H1 (cell line): ENCODE measurements around the gene PLIN4. TPM values are rescaled to one million over a fixed set of nuclear protein-coding genes. Genes with fewer than 3 reads are reported as not detected.

ENCODE experiments used
- KDM1A ChIP-seq: fragments of 200-600, 300-600 bp; sonication (generic); IDR thresholded peaks from 2 replicates; pipeline ENCODE4 v1.7.1; 2016; ENCODE audit warnings: mild to moderate bottlenecking, low read length, borderline replicate concordance
- NANOG ChIP-seq: IDR thresholded peaks from 2 replicates; pipeline ENCODE4 v1.6.1; 2011; ENCODE audit warnings: low read length, low read depth, mild to moderate bottlenecking, inconsistent platforms; ENCODE audit not compliant: insufficient read depth, poor library complexity, severe bottlenecking
- TAF1 ChIP-seq: IDR thresholded peaks from 2 replicates; pipeline ENCODE4 v1.6.1; 2011; ENCODE audit warnings: mild to moderate bottlenecking, low read depth, low read length
- USF2 ChIP-seq: IDR thresholded peaks from 2 replicates; pipeline ENCODE4 v1.6.1; 2011; ENCODE audit warnings: low read length, improper control_type of control experiment
- YY1 ChIP-seq: IDR thresholded peaks from 2 replicates; pipeline ENCODE4 v1.6.1; 2011; ENCODE audit warnings: low read depth, mild to moderate bottlenecking, low read length
- polyA plus RNA-seq, 7 experiments: library from polyadenylated mRNA; depleted of rRNA in 3 of 7; stranded (reverse) in 5 of 7; unstranded in 2 of 7; fragments of >200 nt in 5 of 7; fragments of 200-250 nt in 2 of 7; gene quantifications; 1 replicate in 5 of 7; 2 replicates in 1 of 7; 4 replicates in 1 of 7; pipeline versions ENCODE4 v1.2.1 to v1.2.3, GENCODE V29; 2011 to 2013; ENCODE audit warnings: missing spikeins in 2 of 7, mixed read lengths in 2 of 7
- total RNA-seq: library from RNA; stranded (reverse); fragmentation: NEBNext Ultra II Directional; extraction: Animal tissue kit (Norgen Biotek cat#: 25700); gene quantifications from 2 replicates; pipeline ENCODE4 v1.2.1, GENCODE V29; 2021

The PLIN4 gene
- total and polyA plus RNA-seq, 2 of the 8 experiments (the other 6 are each of a cell fraction or from before 2014, with no cell fraction given): 0.35 to 0.45 TPM

- no peak for TF ChIP-seq USF2
- no peak for TF ChIP-seq TAF1
- TF ChIP-seq NANOG: no peak
- peak; percentile 25; the same call in 1 of the 2 replicates for TF ChIP-seq KDM1A
- no peak for TF ChIP-seq YY1
These were observed 22.8 kb downstream of the PLIN4 start (continued) for GRCh38 chr19:4495471-4495870.
